HepG2 (cell line): ENCODE results near the gene SPSB1. TPM values are rescaled to one million over a fixed set of nuclear protein-coding genes. Genes with fewer than 3 reads are reported as not detected.
A peak's percentile ranks its signal among the peaks of the same experiment; 100 is the strongest.

ENCODE experiments used
- CCDC6 ChIP-seq: sonication (generic); formaldehyde crosslinking; IDR thresholded peaks from 2 replicates; pipeline ENCODE4 v1.8.1; 2022; ENCODE audit warnings: mild to moderate bottlenecking, missing genetic modification reagents, moderate library complexity
- CEBPB ChIP-seq: IDR thresholded peaks from 2 replicates; pipeline ENCODE4 v1.6.1; 2011; ENCODE audit warnings: low read depth, low read length, improper control_type of control experiment, borderline replicate concordance
- GMEB2 ChIP-seq: IDR thresholded peaks from 2 replicates; pipeline ENCODE4 v1.6.1; 2016; ENCODE audit warnings: missing biosample characterization, missing genetic modification reagents, low read depth
- MLLT10 ChIP-seq: sonication (generic); formaldehyde crosslinking; IDR thresholded peaks from 2 replicates; pipeline ENCODE4 v1.4.0; 2020; ENCODE audit warnings: missing genetic modification reagents
- MXD3 ChIP-seq: IDR thresholded peaks from 2 replicates; pipeline ENCODE4 v1.6.1; 2016; ENCODE audit warnings: mild to moderate bottlenecking, missing biosample characterization, missing genetic modification reagents
- NCOR1 ChIP-seq: fragments of 200-600 bp; sonication (generic); IDR thresholded peaks from 2 replicates; pipeline ENCODE4 v1.7.0; 2017; ENCODE audit warnings: antibody characterized with exemption, low read length, borderline replicate concordance
- NPAS2 ChIP-seq: sonication (generic); formaldehyde crosslinking; IDR thresholded peaks from 2 replicates; pipeline ENCODE4 v1.8.0; 2022; ENCODE audit warnings: mild to moderate bottlenecking, missing genetic modification reagents, borderline replicate concordance
- NR2F6 ChIP-seq, 2 experiments: IDR thresholded peaks; 2 replicates each; pipeline ENCODE4 v1.6.1; 2016; ENCODE audit warnings: antibody characterized with exemption in 1 of 2, mild to moderate bottlenecking in 1 of 2
- NRL ChIP-seq: sonication (generic); formaldehyde crosslinking; IDR thresholded peaks from 2 replicates; pipeline ENCODE4 v1.5.0; 2020; ENCODE audit warnings: missing genetic modification reagents, mild to moderate bottlenecking, moderate library complexity, borderline replicate concordance
- PBX3 ChIP-seq: sonication (generic); formaldehyde crosslinking; IDR thresholded peaks from 2 replicates; pipeline ENCODE4 v1.8.1; 2023; ENCODE audit warnings: missing genetic modification reagents, inconsistent platforms, borderline replicate concordance
- RBM39 ChIP-seq: fragments of 200-400 bp; formaldehyde crosslinking; IDR thresholded peaks from one replicate; pipeline ENCODE4 v1.6.1; 2018; ENCODE audit warnings: antibody characterized with exemption, mild to moderate bottlenecking, low read depth, low read length; ENCODE audit not compliant: poor library complexity, severe bottlenecking
- SMARCC2 ChIP-seq: fragments of 450-650 bp; IDR thresholded peaks from 2 replicates; pipeline ENCODE4 v1.6.1; 2017; ENCODE audit warnings: antibody characterized with exemption, mild to moderate bottlenecking
- STAT6 ChIP-seq: sonication (generic); formaldehyde crosslinking; IDR thresholded peaks from 2 replicates; pipeline ENCODE4 v1.4.0; 2020; ENCODE audit warnings: missing genetic modification reagents, mild to moderate bottlenecking, borderline replicate concordance
- ZBTB1 ChIP-seq: sonication (generic); formaldehyde crosslinking; IDR thresholded peaks from 2 replicates; pipeline ENCODE4 v1.4.0; 2020; ENCODE audit warnings: missing genetic modification reagents, borderline replicate concordance
- ZFP41 ChIP-seq: sonication (generic); formaldehyde crosslinking; IDR thresholded peaks from 2 replicates; pipeline ENCODE4 v1.4.0; 2020; ENCODE audit warnings: mild to moderate bottlenecking, missing genetic modification reagents, borderline replicate concordance
- ZMYM4 ChIP-seq: sonication (generic); formaldehyde crosslinking; IDR thresholded peaks from 2 replicates; pipeline ENCODE4 v1.8.1; 2023; ENCODE audit warnings: mild to moderate bottlenecking, missing genetic modification reagents
- ZNF101 ChIP-seq: sonication (generic); formaldehyde crosslinking; IDR thresholded peaks from 2 replicates; pipeline ENCODE4 v1.4.0; 2020; ENCODE audit warnings: mild to moderate bottlenecking, low read depth, missing genetic modification reagents, borderline replicate concordance
- ZNF333 ChIP-seq: sonication (generic); formaldehyde crosslinking; IDR thresholded peaks from 2 replicates; pipeline ENCODE4 v1.4.0; 2020; ENCODE audit warnings: mild to moderate bottlenecking, missing genetic modification reagents, borderline replicate concordance
- ZNF605 ChIP-seq: sonication (generic); formaldehyde crosslinking; IDR thresholded peaks from 2 replicates; pipeline ENCODE4 v1.8.0; 2022; ENCODE audit warnings: mild to moderate bottlenecking, missing genetic modification reagents
- ZNF615 ChIP-seq: sonication (generic); formaldehyde crosslinking; IDR thresholded peaks from 2 replicates; pipeline ENCODE4 v1.5.0; 2020; ENCODE audit warnings: mild to moderate bottlenecking, missing genetic modification reagents, borderline replicate concordance
- ZNF672 ChIP-seq: sonication (generic); formaldehyde crosslinking; IDR thresholded peaks from 2 replicates; pipeline ENCODE4 v1.8.1; 2022; ENCODE audit warnings: missing genetic modification reagents
- ZNF674 ChIP-seq: sonication (generic); formaldehyde crosslinking; IDR thresholded peaks from 2 replicates; pipeline ENCODE4 v1.5.0; 2020; ENCODE audit warnings: low read depth, mild to moderate bottlenecking, missing genetic modification reagents
- ZSCAN21 ChIP-seq: sonication (generic); formaldehyde crosslinking; IDR thresholded peaks from 2 replicates; pipeline ENCODE4 v1.8.0; 2022; ENCODE audit warnings: mild to moderate bottlenecking, missing genetic modification reagents, moderate library complexity, borderline replicate concordance
- polyA plus RNA-seq, 8 experiments: library from polyadenylated mRNA; depleted of rRNA in 3 of 8; stranded (reverse) in 7 of 8; unstranded in 1 of 8; fragments of >200 nt; fragmentation: Illumina TruSeq in 4 of 8; extraction: Trizol in 4 of 8; gene quantifications; 2 replicates each; pipeline versions ENCODE4 v1.2.1 to v1.2.3, GENCODE V29; 2011 to 2016; ENCODE audit warnings: low read depth in 4 of 8, missing spikeins in 1 of 8, mixed read lengths in 1 of 8; ENCODE audit not compliant: insufficient read depth in 1 of 8
- total RNA-seq, 5 experiments: library from RNA; depleted of rRNA; stranded (reverse); fragments of >200 nt; fragmentation: Illumina TruSeq; extraction: Trizol; gene quantifications; 2 replicates each; pipeline ENCODE4 v1.2.3, GENCODE V29; 2016; ENCODE audit warnings: low read depth in 1 of 5

Gene SPSB1
- total and polyA plus RNA-seq, 2 of the 13 experiments (the other 11 are each of a cell fraction or from before 2014, with no cell fraction given) = 5.0 to 8.0 TPM

GRCh38 chr1:9250411-9251381, 42.0 kb upstream of the SPSB1 start (continued):
- TF ChIP-seq GMEB2 (no peak), SMARCC2 (no peak), NRL (CRISPR knock-in tag) (no peak), PBX3 (CRISPR knock-in tag) (no peak), ZSCAN21 (CRISPR knock-in tag) (no peak), NPAS2 (CRISPR knock-in tag) (no peak), ZFP41 (CRISPR knock-in tag) (no peak), STAT6 (CRISPR knock-in tag) (no peak), ZNF615 (no peak), CEBPB (peak; percentile 53; the same call in 1 of the 2 replicates), MXD3 (CRISPR knock-in tag) (no peak), ZNF674 (CRISPR knock-in tag) (no peak), CCDC6 (CRISPR knock-in tag) (no peak), MLLT10 (CRISPR knock-in tag) (no peak), NR2F6 (IDR thresholded peaks at IDR 0.05) (0 out of 2 replicates have a peak, but pooled peaks have one; percentile 3), NR2F6 (CRISPR knock-in tag; IDR thresholded peaks at IDR 0.05) (no peak), ZMYM4 (no peak), NCOR1 (no peak; the same call in 1 of the 2 replicates), ZNF605 (CRISPR knock-in tag) (no peak), ZNF672 (CRISPR knock-in tag) (no peak), ZNF101 (no peak), ZBTB1 (no peak), ZNF333 (CRISPR knock-in tag) (no peak), RBM39 (no peak)
